ENCODE data around the gene SGCA. TPM values are rescaled to one million over a fixed set of nuclear protein-coding genes. Genes with fewer than 3 reads are reported as not detected.
A peak's percentile ranks its signal among the peaks of the same experiment; 100 is the strongest.

The SGCA gene
- total RNA-seq, 2 donors from 2014 or later: 1.3 TPM; not detected in 1

DNA sequence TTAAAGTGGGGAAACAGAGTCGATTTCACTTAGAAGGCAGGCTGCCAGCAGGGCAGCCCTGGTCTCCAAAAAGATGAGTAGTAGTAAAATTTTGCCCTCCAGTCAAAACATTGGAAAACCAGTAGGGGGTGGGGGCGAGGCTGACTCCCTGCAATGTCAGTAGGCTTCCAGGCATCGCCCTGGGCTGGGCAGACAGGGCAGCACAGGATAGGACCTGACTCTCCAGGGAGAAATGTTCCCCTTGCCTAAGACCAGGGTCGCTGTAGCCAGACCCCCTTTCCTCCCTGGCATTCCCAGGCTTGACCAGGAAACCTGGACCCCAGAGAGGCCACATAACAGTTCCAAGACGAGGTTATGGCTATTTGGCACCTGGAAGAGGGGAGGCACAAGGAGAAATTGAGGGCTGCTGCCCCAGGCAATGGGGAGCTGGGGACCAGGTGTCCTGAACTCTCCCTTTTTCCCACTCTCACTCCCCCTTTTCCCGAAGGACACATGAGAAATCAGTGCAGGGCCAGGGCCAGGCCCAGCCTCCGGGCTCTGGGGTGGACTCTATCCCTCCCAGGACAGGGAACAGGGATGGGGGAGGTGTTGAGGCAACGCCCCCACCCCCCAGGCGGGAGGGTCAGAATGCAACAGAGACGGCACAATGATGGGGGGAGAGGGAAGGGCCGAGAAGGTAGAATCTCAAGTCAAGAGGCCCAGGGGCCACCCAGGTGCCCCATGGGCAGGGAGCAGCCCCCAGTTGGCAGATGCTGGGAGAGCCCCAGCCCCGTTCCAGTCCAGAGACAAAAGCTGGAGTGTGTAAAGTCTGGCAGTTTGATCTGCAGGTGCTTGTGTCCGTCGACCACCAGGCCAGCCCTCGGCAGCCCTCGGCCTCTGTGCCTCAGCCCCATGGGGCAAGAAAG lies 31.3 kb upstream of the SGCA start:
- peaks cover 24% of the 10 kb centered on the region for H3K4me1 ChIP-seq
- DNase-seq: no peak
- no peak for ATAC-seq
- H3K27me3 ChIP-seq: peaks cover 0 to 3% of the 10 kb centered on the region in 2 donors
- TF ChIP-seq, protein P1, sequence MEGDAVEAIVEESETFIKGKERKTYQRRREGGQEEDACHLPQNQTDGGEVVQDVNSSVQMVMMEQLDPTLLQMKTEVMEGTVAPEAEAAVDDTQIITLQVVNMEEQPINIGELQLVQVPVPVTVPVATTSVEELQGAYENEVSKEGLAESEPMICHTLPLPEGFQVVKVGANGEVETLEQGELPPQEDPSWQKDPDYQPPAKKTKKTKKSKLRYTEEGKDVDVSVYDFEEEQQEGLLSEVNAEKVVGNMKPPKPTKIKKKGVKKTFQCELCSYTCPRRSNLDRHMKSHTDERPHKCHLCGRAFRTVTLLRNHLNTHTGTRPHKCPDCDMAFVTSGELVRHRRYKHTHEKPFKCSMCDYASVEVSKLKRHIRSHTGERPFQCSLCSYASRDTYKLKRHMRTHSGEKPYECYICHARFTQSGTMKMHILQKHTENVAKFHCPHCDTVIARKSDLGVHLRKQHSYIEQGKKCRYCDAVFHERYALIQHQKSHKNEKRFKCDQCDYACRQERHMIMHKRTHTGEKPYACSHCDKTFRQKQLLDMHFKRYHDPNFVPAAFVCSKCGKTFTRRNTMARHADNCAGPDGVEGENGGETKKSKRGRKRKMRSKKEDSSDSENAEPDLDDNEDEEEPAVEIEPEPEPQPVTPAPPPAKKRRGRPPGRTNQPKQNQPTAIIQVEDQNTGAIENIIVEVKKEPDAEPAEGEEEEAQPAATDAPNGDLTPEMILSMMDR (IDR thresholded peaks at IDR 0.05): no peak
- no peak for TF ChIP-seq POLR2A (IDR thresholded peaks at IDR 0.05)
- intact Hi-C loops (cut with DNase I): no loop called here
- H3K4me3 ChIP-seq: no peak overlapping the region
- H3K9me3 ChIP-seq: no peaks in the 10 kb centered on the region
- no peak overlapping the region for H3K27ac ChIP-seq
- 77 to 84% methylated on average over 12 to 14 of the region's 16 CpGs for WGBS, 2 donors
- H3K36me3 ChIP-seq (replicated peaks in 1 of 2; ENCODE audit: insufficient read depth in 1 of 2, low read depth in 2 of 2): peaks cover 12 to 18% of the 10 kb centered on the region in 2 donors

DNA sequence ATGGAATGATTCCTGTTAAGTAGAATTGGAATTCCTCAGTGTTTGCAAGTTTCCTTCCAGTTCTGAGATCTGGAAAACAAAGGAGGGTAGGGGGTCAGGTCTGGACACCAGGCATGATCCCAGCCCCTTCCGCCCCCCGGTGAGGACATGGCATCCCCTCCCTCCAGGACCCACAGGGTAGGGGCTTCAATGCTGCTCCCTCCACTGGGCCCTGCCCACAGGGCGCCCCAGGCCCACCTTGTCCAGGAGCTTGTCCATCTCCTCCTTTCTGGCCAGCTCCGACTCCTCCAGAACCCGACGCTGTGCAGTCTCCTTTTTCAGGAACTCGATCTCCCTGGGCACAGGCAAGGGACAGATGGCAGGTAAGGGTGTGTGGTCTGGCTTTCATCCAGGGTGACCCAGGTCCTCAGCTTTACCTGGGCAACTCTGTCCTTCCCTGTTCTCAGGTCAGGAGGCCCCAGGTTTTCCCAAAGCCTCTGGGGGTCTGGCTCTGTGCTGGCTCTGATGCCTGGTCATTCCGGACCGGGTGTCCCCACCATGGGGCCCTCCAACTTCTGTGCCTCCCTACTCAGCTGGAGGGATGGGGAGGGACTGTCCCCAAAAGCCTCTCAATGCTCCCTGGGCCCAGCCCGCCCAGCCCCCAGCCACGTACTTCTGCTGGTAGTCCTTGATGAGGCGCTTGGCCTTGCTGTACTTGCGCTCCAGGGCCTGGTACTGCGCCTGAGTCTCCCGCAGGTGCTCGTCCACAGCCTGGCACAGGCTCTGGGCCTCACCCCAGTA lies 30.3 kb upstream of the SGCA start:
- H3K4me3 ChIP-seq: no peak overlapping the region
- no peaks in the 10 kb centered on the region for H3K9me3 ChIP-seq
- 88% methylated on average over 7 to 15 of the region's 16 CpGs for WGBS, 2 donors
- no peak overlapping the region for H3K27ac ChIP-seq
- no peaks in the 10 kb centered on the region for H3K27me3 ChIP-seq
- peaks cover 15 to 20% of the 10 kb centered on the region in 2 donors for H3K36me3 ChIP-seq (replicated peaks in 1 of 2; ENCODE audit: insufficient read depth in 1 of 2, low read depth in 2 of 2)
- H3K4me1 ChIP-seq: peaks cover 15% of the 10 kb centered on the region
- intact Hi-C loops (cut with DNase I): no loop called here
- ATAC-seq (no peak), DNase-seq (peak in 2 of 4 donors; percentile 37 to 43)
- TF ChIP-seq, protein P1 (IDR thresholded peaks at IDR 0.05): no peak
- no peak for TF ChIP-seq POLR2A (IDR thresholded peaks at IDR 0.05)

DNA sequence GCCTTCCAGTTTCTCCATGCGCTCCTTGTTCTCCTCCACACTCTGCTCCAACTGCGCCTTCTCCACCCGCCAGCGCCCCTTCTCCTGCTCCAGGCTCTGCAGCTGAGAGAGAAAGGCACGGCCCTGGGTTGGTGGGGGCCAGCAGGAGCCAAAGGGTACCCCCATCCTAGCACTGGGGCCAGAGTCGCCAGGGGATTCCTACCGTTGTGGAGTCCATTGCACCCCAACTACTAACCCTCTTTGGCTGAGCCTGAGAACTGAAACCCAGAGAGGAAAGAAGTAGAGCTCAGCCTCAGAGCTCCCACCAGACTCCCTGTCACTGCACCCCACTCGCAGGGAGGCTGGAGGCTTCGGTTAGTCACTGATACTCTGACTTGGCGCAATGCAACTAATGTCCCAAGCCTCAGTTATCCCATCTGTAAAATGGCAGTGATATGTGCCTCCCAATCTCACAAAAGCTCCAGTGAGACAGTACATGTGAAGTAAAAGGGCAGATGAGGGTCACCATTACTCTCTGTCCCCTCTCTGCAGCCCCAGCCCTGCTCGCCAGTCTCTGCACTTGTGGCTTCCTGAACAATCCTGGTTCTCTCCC lies 29.6 kb upstream of the SGCA start:
- intact Hi-C loops (cut with DNase I): no loop called here
- DNase-seq (no peak), ATAC-seq (no peak)
- no peaks in the 10 kb centered on the region for H3K9me3 ChIP-seq
- peaks cover 15 to 21% of the 10 kb centered on the region in 2 donors for H3K36me3 ChIP-seq (replicated peaks in 1 of 2; ENCODE audit: insufficient read depth in 1 of 2, low read depth in 2 of 2)
- no peak overlapping the region for H3K27ac ChIP-seq
- WGBS, 2 donors: 93 to 95% methylated on average over 10 to 11 of the region's 11 CpGs
- peaks cover 10% of the 10 kb centered on the region for H3K4me1 ChIP-seq
- no peaks in the 10 kb centered on the region for H3K27me3 ChIP-seq
- H3K4me3 ChIP-seq: no peak overlapping the region
- TF ChIP-seq, protein P1 (IDR thresholded peaks at IDR 0.05): no peak
- TF ChIP-seq POLR2A (IDR thresholded peaks at IDR 0.05): no peak

DNA sequence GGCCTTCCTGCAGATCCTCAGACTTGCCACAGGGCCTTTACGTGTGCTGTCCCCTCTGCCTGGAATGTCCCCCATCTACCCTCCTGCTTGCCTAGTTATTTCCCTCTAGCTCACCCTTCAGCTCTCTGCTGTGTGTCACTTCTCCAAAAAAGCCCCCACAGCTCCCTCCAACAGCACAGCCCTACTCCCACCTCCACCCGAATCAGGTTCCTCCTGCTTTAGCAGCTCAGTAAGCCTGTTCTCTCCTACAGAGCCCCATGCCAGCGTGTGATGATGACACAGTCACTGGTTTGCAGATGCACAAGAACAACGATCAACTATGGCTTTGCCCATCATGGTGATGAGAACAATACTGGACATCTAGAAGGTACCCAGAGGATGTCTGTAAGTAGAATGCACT lies 28.8 kb upstream of the SGCA start:
- ATAC-seq (no peak), DNase-seq (no peak)
- TF ChIP-seq, protein P1 (IDR thresholded peaks at IDR 0.05): no peak
- no peak for TF ChIP-seq POLR2A (IDR thresholded peaks at IDR 0.05)
- Histone ChIP-seq H3K27me3 (no peaks in the 10 kb centered on the region), H3K36me3 (replicated peaks in 1 of 2; ENCODE audit: insufficient read depth in 1 of 2, low read depth in 2 of 2) (peaks cover 15 to 24% of the 10 kb centered on the region in 2 donors), H3K9me3 (no peaks in the 10 kb centered on the region), H3K4me3 (no peak overlapping the region), H3K27ac (no peak overlapping the region), H3K4me1 (peaks cover 10% of the 10 kb centered on the region)
- 96% methylated on average over 4 of the region's 4 CpGs for WGBS, 2 donors
- intact Hi-C loops (cut with DNase I): no loop called here

All from body of pancreas (tissue), 4 donors.